GM21619 (cell line): ENCODE data around the gene PLK3.
"Not testable (repeated sequence)": the region's sequence is repeated elsewhere in the genome, so short reads cannot be mapped to it uniquely, and the experiment has no call there.

Experiments used
- ATAC-seq: cut with Tn5 transposase; IDR thresholded peaks from one replicate; pipeline ENCODE4 v1.9.1; 2021; ENCODE audit not compliant: unreplicated experiment

PLK3 gene

DNA sequence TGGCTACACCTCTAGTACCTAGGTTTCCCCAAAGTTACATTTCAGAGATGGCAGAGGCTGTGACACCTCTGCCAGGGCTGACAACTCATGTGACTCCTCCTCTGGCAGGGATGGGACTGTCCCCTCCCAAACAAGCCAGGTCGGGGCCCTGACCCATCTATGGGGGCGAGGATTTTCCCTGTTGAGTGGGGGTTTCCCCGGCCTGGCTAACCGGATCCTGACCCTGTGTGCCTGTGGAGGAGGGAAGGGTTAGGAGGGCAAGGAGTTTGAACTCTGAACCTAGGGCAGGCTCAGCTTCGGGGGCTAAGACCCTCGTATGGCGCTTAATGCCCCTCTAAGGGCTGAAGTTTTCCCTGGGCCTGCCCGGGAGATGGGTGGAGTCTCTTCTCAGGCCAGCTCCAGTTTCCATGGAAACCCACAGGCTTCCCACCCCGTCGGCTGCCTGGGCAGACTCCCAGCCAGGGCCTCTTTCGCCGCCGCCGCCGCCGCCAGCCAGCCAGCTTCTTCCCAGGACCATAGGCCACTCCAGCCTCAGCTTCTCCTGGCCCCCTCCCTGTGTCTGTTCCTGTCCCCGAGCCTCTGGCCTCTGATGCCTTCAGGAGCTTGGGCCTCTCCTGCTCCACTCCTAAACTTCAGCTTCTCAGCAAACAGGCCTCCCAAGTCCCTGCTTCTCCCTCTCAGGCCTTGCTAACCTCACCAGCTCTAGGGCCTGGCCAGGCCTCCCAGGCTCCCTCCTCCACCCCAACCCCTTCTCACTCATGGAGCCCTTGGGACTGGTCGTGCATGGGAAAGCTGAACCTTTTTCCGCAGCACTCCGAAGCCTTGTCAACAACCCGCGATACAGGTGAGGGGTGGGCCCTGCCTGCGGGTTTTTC lies 8.1 kb downstream of the PLK3 start, which contains the start of gene BTBD19:
Gene BTBD19 (plus strand): TSS at position 461 of the 875 bp plus-strand sequence. CDS start 298 bp downstream, at position 759.
- ATAC-seq = peak; percentile 43

DNA sequence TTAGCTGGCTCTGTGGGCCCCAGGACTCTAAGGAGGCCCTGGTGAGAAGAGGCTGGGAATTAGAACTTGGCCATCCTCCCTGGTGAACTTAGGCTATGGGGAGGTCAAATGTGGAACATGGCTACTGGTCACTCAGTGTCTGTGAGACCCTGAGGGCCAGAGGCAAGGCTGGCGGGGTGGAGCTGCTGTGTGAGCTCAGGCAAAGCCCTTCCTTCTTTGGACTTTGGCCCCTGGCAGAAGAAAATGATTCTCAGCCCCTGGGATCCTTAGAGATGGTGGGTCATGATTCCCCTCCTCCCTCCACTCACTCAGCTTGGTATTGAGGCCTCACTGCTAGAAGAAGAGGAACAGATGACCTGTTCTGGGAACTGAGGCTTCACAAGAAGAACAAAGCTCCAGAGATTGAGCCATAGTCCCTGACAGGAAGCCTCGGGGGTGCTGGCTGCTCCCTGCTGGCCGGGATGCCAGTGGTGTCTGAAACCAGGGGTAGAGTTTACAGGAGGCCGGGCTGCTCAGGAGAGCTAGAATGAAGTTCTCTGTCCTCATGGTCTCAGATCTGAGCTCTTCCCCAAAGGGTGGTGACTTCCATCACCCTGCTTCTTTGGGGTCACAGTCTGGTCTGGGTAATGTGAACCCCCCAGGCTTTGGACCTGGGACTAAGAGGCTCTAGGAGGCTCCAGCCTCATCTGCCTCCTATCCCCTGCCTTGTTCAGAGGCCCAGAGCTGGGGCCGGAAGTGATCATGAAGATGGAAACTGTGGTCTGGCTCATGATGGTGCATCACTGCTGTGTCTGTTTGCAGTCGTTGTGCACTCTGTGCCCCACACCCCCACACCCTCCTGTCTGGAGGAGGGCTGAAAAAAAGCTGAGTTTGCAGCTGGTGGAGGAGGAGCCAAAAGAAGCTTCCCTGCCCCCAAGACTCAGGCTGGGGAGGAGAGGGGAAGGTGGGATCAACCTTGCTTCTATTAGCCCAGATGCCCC lies 9.1 kb downstream of the PLK3 start:
- ATAC-seq = peak; percentile 39

DNA sequence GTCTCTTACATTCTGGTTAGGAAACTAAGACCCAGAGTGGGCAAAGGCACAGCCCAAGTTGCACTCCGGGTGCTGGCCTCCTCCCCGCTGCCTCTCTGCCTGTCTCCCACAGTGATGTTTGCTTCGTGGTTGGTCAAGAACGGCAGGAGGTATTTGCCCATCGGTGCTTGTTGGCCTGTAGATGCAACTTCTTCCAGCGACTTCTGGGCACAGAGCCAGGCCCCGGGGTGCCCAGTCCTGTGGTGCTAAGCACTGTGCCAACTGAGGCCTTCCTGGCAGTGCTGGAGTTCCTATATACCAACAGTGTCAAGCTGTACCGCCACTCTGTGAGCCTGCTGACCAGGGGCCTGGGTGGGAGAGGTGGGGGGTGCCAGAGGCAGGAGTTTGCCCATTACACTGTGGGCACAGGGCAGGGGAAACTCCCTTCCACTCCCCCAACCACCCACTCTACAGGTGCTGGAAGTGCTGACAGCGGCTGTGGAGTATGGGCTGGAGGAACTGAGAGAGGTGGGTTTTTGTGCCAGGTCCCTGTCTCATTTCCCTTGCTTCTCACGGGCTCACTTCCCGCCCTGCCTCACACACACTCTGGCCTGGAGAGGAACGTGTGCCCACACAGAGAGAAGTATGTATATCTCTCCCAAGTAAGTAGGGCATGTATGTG lies 10.1 kb downstream of the PLK3 start:
- ATAC-seq = no peak

DNA sequence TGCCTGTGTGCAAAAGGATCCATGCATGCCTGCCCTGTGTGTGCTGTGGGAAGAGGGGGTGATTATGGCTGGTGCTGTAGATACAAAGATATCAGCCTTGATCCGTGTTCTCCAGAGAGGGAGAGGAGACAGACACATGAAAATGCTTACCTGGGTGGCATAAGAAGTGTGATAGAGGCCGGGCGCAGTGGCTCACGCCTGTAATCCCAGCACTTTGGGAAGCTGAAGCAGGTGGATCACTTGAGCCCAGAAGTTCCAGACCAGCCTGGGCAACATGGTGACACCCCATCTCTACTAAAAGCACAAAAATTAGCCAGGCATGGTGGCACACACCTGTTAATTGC lies 10.6 kb downstream of the PLK3 start:
- not testable (repeated sequence) for ATAC-seq

DNA sequence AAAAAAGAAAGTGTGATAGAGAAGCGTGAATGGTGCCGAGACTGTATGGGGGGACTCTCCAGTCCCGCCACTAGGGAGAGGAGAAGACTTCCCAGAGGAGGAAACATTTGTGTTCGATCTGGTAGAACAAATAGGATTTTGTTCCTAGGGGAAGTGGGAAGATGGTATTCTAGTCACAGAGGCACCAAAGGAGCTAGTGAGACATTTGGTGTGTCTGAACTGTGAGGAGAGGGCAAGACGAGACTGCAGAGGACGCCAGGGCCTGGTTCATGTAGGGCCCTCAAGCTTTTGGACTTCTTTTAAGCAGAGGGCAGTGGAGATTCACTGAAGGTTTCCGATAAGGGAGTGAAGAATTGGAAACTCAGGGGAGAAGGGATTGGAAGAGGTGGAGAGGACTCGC lies 11.1 kb downstream of the PLK3 start:
- no peak for ATAC-seq

DNA sequence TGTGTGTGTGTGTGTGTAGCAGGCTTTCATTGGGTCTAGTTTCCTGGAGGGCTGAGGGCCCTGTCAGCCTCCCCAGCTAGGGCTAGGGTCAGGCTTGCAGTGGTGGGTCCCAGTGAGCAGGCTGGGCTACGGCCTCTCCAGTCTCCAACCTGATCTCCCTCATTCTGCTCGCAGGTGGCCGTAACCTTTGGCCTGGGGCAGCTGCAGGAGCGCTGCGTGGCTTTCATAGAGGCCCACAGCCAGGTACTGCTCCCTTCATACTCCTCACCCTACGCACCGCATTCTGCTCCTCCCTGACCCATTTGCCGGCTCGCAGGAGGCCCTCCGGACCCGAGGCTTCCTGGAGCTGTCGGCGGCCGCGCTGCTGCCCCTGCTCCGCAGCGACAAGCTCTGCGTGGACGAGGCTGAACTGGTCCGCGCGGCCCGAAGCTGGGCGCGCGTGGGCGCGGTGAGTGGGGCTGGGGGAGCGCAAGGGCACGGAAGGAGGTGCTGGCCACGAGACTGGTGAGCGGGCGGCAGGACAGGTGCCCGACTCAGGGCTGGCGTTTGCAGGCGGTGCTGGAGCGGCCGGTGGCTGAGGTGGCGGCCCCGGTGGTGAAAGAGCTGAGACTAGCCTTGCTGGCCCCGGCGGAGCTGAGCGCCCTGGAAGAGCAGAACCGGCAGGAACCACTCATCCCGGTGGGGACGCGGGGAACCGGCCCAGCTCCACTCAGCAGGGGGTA lies 12.8 kb downstream of the PLK3 start:
- ATAC-seq = no peak

DNA sequence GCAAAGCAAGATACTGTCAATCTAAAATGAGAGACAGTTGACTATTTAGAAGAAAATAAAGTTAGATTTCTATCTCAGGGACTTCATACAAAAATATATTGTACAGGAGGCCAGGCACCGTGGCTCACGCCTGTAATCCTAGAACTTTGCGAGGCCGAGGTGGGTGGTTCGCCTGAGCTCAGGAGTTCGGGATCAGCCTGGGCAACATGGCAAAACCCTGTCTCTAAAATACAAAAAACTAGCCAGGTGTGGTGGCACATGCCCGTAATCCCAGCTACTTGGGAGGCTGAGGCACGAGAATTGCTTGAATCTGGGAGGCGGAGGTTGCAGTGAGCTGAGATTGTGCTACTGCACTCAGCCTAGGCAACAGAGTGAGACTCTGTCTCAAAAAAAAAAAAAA lies 15.7 kb downstream of the PLK3 start:
- ATAC-seq = not testable (repeated sequence)

DNA sequence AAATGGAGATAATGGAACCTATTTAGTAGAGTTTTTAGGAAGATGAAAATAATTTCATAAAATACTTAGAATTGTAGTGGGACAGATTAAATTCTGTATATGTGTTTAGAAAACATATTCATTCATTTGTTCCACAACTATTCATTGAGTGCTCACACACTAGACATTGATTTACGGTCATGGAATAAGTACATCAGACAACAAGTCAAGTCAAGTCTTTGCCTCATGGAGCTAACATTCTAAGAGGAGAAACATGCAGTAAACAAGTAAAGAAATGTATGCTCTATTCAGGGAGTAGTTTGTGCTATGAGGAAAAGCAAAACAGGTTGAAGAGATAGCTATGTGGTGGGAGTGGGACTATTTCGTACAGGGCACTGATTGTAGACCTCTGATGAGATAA lies 17.1 kb downstream of the PLK3 start:
- no peak for ATAC-seq

DNA sequence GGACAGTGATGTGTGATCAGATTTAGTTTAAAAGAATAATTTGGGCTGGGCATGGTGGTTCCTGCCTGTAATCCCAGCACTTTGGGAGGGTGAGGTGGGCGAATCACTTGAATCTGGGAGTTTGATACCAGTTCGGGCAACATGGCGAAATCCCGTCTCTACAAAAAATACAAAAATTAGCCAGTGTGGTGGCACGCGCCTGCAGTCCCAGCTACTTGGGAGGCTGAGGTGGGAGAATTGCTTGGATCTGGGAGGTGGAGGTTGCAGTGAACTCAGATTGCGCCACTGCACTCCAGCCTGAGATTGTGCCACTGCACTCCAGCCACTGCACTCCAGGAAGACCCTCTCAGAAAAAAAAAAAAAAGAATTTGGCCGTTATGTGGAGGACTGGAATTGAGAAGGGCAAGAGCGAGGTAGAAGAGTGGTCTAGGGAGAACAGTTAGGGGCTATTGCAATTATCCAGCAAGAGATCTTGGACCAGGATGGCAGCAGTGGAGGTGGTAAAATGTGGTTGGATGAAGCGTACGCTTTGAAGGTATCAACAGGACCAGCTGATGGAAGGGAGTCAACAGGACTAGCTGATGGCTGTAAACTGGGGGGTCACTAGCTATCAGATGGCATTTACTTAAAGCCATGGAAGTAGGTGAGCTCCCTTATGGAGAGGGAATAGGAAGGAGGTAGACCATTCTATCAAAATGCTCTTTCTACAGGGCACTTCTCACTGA lies 17.8 kb downstream of the PLK3 start:
- no peak for ATAC-seq

DNA sequence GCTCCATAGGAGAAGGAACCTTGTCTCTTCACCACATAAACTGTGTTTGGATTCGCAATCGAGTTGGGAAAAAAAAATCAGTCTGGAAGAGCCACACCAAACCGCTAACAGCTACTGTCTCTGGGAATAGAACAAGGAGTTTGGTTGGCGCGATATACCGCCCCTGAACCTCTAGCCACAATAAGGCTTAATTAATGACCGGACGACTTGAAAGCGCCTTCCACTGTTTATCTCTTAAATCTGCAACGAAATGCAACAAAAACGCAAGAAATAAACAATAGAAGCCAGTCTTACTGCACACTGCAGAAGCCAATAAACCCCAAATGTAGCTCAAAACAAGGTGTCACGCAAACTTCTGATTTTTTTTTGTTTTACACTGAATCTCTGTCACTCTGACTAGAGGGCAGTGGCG lies 19.0 kb downstream of the PLK3 start:
- ATAC-seq = no peak

DNA sequence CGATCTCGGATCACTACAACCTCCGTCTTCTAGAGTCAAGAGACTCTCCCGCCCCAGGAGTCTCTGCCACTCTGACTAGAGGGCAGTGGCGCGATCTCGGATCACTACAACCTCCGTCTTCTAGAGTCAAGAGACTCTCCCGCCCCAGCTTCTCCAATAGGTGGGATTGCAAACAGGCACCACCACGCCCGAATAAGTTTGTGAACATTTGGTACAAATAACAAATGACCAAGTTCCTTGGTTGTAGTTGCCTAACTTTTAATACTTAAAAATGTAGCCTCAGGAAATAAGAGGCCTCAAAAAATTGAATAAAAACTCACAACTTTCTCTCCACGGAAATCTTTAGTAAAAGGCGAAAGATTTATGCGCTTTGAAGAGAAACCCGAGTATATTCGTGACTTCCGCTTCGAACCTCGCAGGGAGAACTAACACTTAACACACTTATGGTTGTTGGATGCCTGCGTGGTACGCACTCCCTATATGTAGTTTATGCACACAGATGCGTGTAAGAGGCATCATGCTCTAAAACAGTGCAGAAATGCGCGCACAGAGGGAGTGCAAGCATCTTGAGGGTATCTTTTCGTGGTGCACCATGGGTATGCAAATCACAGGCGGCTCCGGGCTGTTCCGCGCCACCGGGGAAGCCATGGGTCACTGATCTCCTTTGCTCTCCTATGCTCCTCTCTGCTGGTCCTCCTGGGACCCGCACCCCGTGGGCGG lies 19.6 kb downstream of the PLK3 start:
- peak; percentile 88 for ATAC-seq

DNA sequence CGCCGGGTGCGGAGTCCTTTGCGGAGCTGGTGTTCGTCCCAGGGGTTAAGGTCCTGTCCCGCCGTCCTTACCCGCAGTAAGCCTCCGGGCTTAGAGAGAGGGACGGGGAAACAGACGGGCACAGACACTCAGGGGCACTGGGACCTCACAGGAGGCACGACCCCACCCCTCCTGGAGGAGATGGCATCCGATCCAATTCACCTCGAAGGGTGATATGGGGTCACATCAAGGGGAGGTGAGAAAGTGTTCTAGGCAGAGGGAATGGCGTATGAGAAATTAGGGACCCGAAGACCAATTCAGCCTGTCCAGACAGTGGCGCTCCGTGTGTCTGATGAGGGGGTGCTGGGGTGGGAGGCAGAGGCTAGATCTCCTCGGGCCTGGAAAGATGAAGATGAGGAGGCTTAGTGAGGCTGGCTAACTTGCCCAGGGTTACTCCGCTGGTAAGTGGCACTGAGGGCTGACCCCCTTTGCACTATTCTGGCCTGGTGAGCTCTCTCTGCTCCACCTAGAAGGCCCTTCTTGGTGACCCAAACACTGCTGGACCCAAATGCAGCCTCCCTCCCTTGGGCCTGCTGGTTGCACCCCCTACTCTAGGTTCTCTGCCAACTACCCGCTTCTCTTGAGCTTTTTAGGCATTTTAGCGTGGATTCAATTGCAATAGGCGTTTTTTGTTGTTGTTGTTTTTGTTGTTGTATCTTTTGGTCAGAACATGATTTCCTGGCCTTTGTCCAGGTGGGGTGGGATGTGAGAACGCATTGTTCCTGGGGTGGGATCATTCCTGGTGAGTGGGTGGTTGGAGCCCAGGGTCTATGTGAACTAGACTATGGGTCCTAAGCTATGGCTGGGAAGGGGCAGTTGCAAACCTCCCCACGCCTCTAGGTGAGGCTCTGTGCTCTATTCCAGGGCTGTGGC lies 20.4 kb downstream of the PLK3 start:
- no peak for ATAC-seq

DNA sequence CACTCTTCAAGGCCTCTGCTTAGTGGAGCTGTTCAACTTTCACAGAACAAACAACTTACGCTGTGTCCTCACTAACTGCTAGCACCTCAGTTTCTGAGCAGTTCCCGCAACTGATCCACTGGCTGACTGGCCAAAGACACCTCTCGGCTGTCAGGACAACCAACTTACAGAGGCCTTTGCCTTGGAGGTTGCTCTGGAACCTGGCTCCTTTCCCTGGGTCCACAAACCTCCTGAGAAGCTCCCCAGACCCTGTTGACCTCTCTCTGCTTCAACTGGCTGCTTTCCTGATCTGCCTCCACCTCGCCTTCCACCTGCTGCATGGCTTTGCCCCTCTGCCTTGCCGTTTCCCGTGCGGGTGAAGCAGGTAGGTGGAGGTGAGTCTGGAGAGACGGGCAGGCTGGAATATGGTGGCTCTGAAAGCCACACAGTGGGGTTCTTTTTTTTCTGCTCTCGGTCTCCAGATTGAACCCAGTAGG lies 21.1 kb downstream of the PLK3 start:
- no peak for ATAC-seq

DNA sequence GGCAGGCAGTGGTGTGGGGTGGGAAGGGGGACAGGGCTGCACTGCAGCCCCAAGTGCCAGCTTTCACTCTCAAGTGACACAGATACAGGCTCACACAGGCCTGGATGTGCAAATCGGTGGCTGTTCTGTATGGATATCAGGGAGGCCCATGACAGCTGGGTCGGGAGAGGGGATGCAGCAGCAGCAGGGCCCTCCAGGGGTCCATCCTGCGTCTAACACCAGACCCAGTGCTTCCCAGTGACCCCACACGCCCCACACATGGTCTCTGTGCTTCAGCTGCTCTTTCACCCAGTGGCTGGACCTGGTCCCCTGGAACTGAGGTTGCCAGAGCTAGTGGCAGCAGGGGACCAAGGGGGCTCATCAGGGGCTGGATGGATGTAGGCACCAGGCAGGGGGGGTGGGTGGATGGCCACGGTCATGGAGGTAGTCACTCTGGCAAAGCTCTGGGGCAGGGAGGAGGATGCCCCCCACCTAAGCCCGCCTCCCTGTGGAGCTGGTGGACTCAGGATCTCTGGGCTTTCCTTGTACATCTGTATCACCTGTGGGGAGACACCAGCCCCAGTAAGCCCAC lies 22.0 kb downstream of the PLK3 start:
- ATAC-seq = no peak

DNA sequence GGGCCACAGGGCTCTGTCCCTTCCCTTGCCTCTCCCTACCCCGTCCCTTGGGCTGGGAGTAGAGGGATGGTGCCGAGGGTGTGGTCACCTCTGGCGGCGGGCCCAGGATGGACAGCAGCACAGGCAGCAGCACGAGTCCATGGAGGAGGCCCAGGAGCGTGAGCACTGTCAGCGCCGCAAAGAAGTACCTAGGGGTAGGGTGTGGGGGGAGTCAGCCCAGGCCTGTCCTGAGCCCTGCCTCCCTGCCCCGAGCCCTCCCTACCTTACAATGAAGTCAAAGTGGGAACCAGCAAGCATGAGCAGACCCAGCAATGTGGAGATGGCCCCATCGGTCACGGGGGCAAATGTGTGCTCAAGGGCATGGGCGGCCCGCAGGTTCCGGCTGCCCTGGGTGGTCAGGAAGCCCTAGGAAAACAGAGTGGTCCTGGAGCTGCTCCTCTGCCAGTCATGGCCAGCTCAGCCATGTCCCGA lies 22.8 kb downstream of the PLK3 start:
- ATAC-seq = no peak

DNA sequence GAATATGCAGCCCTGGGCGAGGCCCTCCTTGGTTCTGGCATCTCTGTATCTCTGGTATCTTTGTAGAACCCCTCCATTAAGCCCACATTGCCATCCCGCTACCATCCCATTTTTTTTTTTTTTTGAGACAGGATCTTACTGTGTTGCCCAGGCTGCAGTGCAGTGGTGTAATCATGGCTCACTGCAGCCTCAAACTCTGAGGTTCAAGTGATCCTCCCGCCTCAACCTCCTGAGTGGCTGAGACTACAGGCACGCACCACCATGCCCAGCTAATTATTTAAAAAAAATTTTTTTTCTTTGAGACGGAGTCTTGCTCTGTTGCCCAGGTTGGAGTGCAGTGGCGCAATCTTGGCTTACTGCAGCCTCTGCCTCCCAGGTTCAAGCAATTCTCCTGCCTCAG lies 24.2 kb downstream of the PLK3 start:
- ATAC-seq = not testable (repeated sequence)

DNA sequence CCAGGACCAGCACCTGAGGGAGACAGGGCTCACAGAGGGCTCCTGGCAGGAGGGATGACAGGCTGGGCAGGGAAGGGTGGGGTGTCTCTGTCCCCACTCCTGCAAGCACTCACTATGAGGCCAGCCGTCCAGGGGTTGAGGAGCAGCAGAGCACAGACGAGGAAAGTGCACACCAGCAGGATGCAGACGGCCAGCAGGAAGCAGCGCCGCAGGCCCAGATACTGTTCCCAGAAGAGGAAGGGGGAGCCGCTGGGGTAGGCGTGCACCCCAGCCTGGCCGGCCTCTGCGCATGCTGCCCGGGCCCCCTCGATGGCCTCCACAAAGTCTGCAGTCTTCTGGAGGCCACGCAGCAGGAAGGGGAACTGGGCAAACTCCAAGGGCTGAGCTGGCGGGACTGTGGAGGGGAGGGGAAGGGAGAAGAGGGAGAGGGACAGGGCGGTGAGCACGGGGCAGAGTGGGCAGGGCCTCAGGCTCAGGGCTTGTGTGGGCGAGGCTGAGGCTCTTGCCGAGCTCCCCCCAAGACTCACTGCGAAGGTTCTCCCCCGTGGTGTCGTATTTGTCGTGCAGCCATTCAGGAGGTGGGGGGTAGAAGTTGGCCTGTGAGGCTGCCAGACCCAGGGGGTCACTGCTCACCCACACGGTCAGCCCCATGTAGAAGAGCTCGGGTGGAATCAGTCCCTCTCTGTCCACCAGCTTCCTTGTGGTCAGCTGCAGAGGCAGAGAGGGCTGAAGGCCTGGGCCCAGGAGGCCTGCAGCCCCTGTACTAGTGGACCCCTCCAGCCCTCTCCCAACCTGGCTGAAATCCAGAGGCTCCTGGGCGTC lies 26.4 kb downstream of the PLK3 start:
- ATAC-seq = no peak
